GM23338 (cell line): ENCODE measurements around the gene PRKCH. TPM values are rescaled to one million over a fixed set of nuclear protein-coding genes. Genes with fewer than 3 reads are reported as not detected.

Source experiments
- ATAC-seq: fragments of 200-7000 bp; cut with Tn5 transposase; 3 replicates; pipeline ENCODE4 v1.9.1; 2020
- DNase-seq: peaks from one replicate; pipeline ENCODE4 v3.0.0-alpha.2; 2015; ENCODE audit warnings: low spot score
- H2AFZ ChIP-seq: fragments of 200-600 bp; sonication (generic); 2 replicates; pipeline ENCODE4 v1.8.0; 2016; ENCODE audit warnings: antibody characterized with exemption, mild to moderate bottlenecking, moderate library complexity
- H3F3A ChIP-seq: fragments of 200-600 bp; sonication (generic); replicated peaks from 2 replicates; pipeline ENCODE4 v1.8.0; 2017; ENCODE audit warnings: antibody characterized with exemption, mixed run types, low read depth
- H3K27ac ChIP-seq: fragments of 200-600 bp; sonication (generic); 2 replicates; pipeline ENCODE4 v1.6.1; 2016; ENCODE audit warnings: low read depth
- H3K27me3 ChIP-seq: fragments of 200-600 bp; sonication (generic); 2 replicates; pipeline ENCODE4 v1.8.0; 2016; ENCODE audit warnings: mild to moderate bottlenecking, mixed run types, moderate library complexity; ENCODE audit not compliant: insufficient read depth
- H3K36me3 ChIP-seq: fragments of 200-600 bp; sonication (generic); 2 replicates; pipeline ENCODE4 v1.8.0; 2016; ENCODE audit warnings: mild to moderate bottlenecking; ENCODE audit not compliant: insufficient read depth
- H3K4me1 ChIP-seq: fragments of 200-600 bp; sonication (generic); 2 replicates; pipeline ENCODE4 v1.8.0; 2016; ENCODE audit warnings: mild to moderate bottlenecking, moderate library complexity; ENCODE audit not compliant: insufficient read depth
- H3K4me2 ChIP-seq: fragments of 200-600 bp; sonication (generic); 2 replicates; pipeline ENCODE4 v1.7.1; 2017; ENCODE audit warnings: mixed run types
- H3K4me3 ChIP-seq: fragments of 200-600 bp; sonication (generic); 2 replicates; pipeline ENCODE4 v1.6.1; 2016; ENCODE audit warnings: mixed run types
- H3K79me2 ChIP-seq: fragments of 200-600 bp; sonication (generic); replicated peaks from 2 replicates; pipeline ENCODE4 v1.8.0; 2017; ENCODE audit warnings: mild to moderate bottlenecking; ENCODE audit not compliant: insufficient read depth
- H3K9me2 ChIP-seq: fragments of 200-600 bp; sonication (generic); 2 replicates; pipeline ENCODE4 v1.8.0; 2017; ENCODE audit not compliant: insufficient read depth
- H4K20me1 ChIP-seq: fragments of 200-600 bp; sonication (generic); replicated peaks from 2 replicates; pipeline ENCODE4 v1.8.0; 2017; ENCODE audit warnings: mild to moderate bottlenecking; ENCODE audit not compliant: insufficient read depth
- H3K27ac Mint-ChIP-seq: 2 replicates; pipeline ENCODE4 v1.8.0; 2020; ENCODE audit warnings: inconsistent platforms, mild to moderate bottlenecking, moderate library complexity, mixed read lengths
- H3K27me3 Mint-ChIP-seq: 3 replicates; pipeline ENCODE4 v1.8.0; 2022; ENCODE audit warnings: low read depth, mild to moderate bottlenecking, moderate library complexity, mixed read lengths, inconsistent platforms; ENCODE audit not compliant: insufficient read depth, poor library complexity
- H3K36me3 Mint-ChIP-seq: 3 replicates; pipeline ENCODE4 v1.8.0; 2021; ENCODE audit warnings: low read depth, mild to moderate bottlenecking, inconsistent platforms, moderate library complexity, mixed read lengths
- H3K4me1 Mint-ChIP-seq: 3 replicates; pipeline ENCODE4 v1.8.0; 2020; ENCODE audit warnings: mild to moderate bottlenecking, inconsistent platforms, mixed read lengths
- H3K4me3 Mint-ChIP-seq: 3 replicates; pipeline ENCODE4 v1.8.0; 2021; ENCODE audit warnings: moderate library complexity, mild to moderate bottlenecking, inconsistent platforms, mixed read lengths
- H3K9me3 Mint-ChIP-seq: 3 replicates; pipeline ENCODE4 v1.8.0; 2020; ENCODE audit warnings: moderate library complexity, mild to moderate bottlenecking, inconsistent platforms, mixed read lengths
- CREB1 ChIP-seq: fragments of 250-450 bp; sonication (Bioruptor Pico); IDR thresholded peaks from 2 replicates; pipeline ENCODE4 v1.5.0; 2020; ENCODE audit warnings: low read depth, mild to moderate bottlenecking, moderate library complexity
- EZH2phosphoT487 ChIP-seq: fragments of 200-600 bp; sonication (generic); IDR thresholded peaks from one replicate; pipeline ENCODE4 v1.8.1; 2018; ENCODE audit warnings: antibody characterized with exemption; ENCODE audit not compliant: unreplicated experiment
- NANOG ChIP-seq: IDR thresholded peaks from 2 replicates; pipeline ENCODE4 v1.6.1; 2016; ENCODE audit warnings: antibody characterized with exemption, borderline replicate concordance
- POLR2AphosphoS5 ChIP-seq: IDR thresholded peaks from 2 replicates; pipeline ENCODE4 v1.6.1; 2016; ENCODE audit warnings: antibody characterized with exemption, low read depth
- ZNF114 ChIP-seq: fragments of 250-450 bp; sonication (Bioruptor Pico); IDR thresholded peaks from 2 replicates; pipeline ENCODE4 v1.5.0; 2020; ENCODE audit warnings: mild to moderate bottlenecking, moderate library complexity
- ZNF331 ChIP-seq: fragments of 250-450 bp; sonication (Bioruptor Pico); IDR thresholded peaks from 2 replicates; pipeline ENCODE4 v1.5.0; 2020; ENCODE audit warnings: low read depth, mild to moderate bottlenecking, moderate library complexity
- polyA plus RNA-seq: library from polyadenylated mRNA; unstranded; fragments of >200 nt; fragmentation: Nextera tagmentation; extraction: Ambion mirVana; gene quantifications from 2 replicates; pipeline ENCODE4 v1.2.1, GENCODE V29; 2016
- total RNA-seq: library from RNA; depleted of rRNA; stranded (reverse); fragments of >200 nt; shearing (Covaris generic); gene quantifications from 2 replicates; pipeline ENCODE4 v1.2.3, GENCODE V29; 2014
- TF ChIP-seq, protein P1 (sequence below): IDR thresholded peaks from 2 replicates; pipeline ENCODE4 v1.6.1; 2016; ENCODE audit warnings: antibody characterized with exemption
- TF ChIP-seq, protein P2 (sequence below), 2 experiments: fragments of 200-600 bp in 1 of 2; sonication (generic) in 1 of 2; conservative IDR thresholded peaks; 2 replicates each; pipeline versions ENCODE4 v1.5.1 to v1.6.1; 2016 to 2017; ENCODE audit warnings: antibody characterized with exemption in 2 of 2, low read depth in 2 of 2, mild to moderate bottlenecking in 2 of 2, moderate library complexity in 1 of 2
- TF ChIP-seq, protein P3 (sequence below): IDR thresholded peaks from one replicate; pipeline ENCODE4 v1.6.1; 2018; ENCODE audit warnings: antibody characterized with exemption; ENCODE audit not compliant: unreplicated experiment

The PRKCH gene
- total and polyA plus RNA-seq, 2 experiments from 2014 or later, result 5.4 to 10.1 TPM

DNA sequence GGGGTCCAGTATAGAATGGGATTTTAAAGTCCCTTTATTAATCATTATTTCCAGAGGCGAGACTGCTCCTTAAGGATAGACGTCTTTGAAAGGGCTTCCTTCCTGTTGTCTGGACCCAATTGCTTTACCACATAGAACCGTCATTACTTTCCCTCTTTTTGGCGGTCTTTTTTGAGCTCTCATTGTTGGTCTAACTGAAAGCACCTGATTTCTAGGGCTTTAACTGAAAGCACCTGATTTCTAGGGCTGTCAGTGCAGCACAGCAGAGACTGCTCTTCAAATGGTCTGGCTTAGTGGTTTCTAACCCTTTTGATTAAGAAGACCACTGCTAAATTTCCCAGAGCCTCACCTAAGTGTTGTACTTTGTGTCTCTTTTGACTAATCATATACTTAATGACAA lies 95.8 kb downstream of the PRKCH start:
- H3K36me3 ChIP-seq, result no peaks in the 10 kb centered on the region
- peaks cover 3% of the 10 kb centered on the region for H3K27me3 Mint-ChIP-seq
- no peak overlapping the region for H3K27ac ChIP-seq
- no peak overlapping the region for H2AFZ ChIP-seq
- H3K9me2 ChIP-seq, result peaks cover 3% of the 10 kb centered on the region; the same call in 1 of the 2 replicates
- ATAC-seq (no peak), DNase-seq (no peak)
- no peaks in the 10 kb centered on the region for H3K36me3 Mint-ChIP-seq
- H3K27me3 ChIP-seq, result no peaks in the 10 kb centered on the region
- H3K4me1 Mint-ChIP-seq, result peaks cover 6% of the 10 kb centered on the region; the same call in 2 of the 3 replicates
- H3F3A ChIP-seq, result no peaks in the 10 kb centered on the region
- no peaks in the 10 kb centered on the region for H3K79me2 ChIP-seq
- no peaks in the 10 kb centered on the region for H3K9me3 Mint-ChIP-seq
- no peak overlapping the region for H3K4me3 ChIP-seq
- no peak overlapping the region for H3K27ac Mint-ChIP-seq
- no peak overlapping the region for H3K4me3 Mint-ChIP-seq
- H3K4me2 ChIP-seq, result no peak overlapping the region
- TF ChIP-seq POLR2AphosphoS5, result no peak
- no peak for TF ChIP-seq ZNF114
- TF ChIP-seq, protein P1, sequence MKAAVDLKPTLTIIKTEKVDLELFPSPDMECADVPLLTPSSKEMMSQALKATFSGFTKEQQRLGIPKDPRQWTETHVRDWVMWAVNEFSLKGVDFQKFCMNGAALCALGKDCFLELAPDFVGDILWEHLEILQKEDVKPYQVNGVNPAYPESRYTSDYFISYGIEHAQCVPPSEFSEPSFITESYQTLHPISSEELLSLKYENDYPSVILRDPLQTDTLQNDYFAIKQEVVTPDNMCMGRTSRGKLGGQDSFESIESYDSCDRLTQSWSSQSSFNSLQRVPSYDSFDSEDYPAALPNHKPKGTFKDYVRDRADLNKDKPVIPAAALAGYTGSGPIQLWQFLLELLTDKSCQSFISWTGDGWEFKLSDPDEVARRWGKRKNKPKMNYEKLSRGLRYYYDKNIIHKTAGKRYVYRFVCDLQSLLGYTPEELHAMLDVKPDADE, result no peak
- TF ChIP-seq, protein P2, sequence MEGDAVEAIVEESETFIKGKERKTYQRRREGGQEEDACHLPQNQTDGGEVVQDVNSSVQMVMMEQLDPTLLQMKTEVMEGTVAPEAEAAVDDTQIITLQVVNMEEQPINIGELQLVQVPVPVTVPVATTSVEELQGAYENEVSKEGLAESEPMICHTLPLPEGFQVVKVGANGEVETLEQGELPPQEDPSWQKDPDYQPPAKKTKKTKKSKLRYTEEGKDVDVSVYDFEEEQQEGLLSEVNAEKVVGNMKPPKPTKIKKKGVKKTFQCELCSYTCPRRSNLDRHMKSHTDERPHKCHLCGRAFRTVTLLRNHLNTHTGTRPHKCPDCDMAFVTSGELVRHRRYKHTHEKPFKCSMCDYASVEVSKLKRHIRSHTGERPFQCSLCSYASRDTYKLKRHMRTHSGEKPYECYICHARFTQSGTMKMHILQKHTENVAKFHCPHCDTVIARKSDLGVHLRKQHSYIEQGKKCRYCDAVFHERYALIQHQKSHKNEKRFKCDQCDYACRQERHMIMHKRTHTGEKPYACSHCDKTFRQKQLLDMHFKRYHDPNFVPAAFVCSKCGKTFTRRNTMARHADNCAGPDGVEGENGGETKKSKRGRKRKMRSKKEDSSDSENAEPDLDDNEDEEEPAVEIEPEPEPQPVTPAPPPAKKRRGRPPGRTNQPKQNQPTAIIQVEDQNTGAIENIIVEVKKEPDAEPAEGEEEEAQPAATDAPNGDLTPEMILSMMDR (conservative IDR thresholded peaks at IDR 0.05; ENCODE audit: low read depth in 2 of 2), result no peak
- no peaks in the 10 kb centered on the region for H3K4me1 ChIP-seq
- H4K20me1 ChIP-seq, result no peaks in the 10 kb centered on the region

DNA sequence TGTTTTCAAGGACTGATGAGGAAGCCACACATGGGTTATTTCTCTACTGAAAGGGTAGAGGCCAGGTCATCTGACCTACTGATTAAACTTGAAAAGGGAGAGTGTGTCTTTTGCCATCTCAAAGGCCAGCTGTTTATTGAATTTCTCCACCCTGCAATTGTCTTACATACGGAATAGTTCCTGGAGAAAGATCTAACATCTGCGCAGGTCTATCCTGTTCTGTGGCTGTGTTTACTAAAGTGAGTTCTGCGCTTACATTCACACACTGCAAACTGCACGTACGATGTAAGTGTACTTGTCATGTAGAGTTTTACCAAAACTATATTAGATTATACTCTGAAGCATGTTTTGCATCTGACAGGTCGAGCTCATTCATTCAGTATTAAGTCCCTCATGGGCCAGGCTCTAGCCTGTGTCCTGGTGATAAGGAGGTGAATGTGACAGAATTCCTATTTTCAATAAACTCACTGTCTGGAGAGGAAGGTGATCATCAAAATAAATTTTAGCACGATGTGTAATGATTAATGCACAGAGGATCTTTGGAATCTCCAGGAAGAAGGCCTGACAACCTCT lies 96.6 kb downstream of the PRKCH start:
- H3K4me2 ChIP-seq, result no peak overlapping the region
- H3K27ac ChIP-seq, result no peak overlapping the region
- H3K4me3 Mint-ChIP-seq, result no peak overlapping the region
- no peaks in the 10 kb centered on the region for H3K4me1 ChIP-seq
- peaks cover 3% of the 10 kb centered on the region for H3K27me3 Mint-ChIP-seq
- H3F3A ChIP-seq, result no peaks in the 10 kb centered on the region
- H3K9me3 Mint-ChIP-seq, result no peaks in the 10 kb centered on the region
- H4K20me1 ChIP-seq, result no peaks in the 10 kb centered on the region
- H3K4me3 ChIP-seq, result no peak overlapping the region
- H3K4me1 Mint-ChIP-seq, result peaks cover 6% of the 10 kb centered on the region; the same call in 2 of the 3 replicates
- no peaks in the 10 kb centered on the region for H3K27me3 ChIP-seq
- peaks cover 3% of the 10 kb centered on the region; the same call in 1 of the 2 replicates for H3K9me2 ChIP-seq
- H3K36me3 Mint-ChIP-seq, result no peaks in the 10 kb centered on the region
- H3K36me3 ChIP-seq, result no peaks in the 10 kb centered on the region
- no peak for DNase-seq
- no peaks in the 10 kb centered on the region for H3K79me2 ChIP-seq
- H3K27ac Mint-ChIP-seq, result no peak overlapping the region
- H2AFZ ChIP-seq, result no peak overlapping the region
- ATAC-seq, result no peak
- TF ChIP-seq POLR2AphosphoS5, result no peak
- no peak for TF ChIP-seq CREB1
- TF ChIP-seq NANOG, result no peak
- TF ChIP-seq EZH2phosphoT487, result no peak
- TF ChIP-seq, protein P3, sequence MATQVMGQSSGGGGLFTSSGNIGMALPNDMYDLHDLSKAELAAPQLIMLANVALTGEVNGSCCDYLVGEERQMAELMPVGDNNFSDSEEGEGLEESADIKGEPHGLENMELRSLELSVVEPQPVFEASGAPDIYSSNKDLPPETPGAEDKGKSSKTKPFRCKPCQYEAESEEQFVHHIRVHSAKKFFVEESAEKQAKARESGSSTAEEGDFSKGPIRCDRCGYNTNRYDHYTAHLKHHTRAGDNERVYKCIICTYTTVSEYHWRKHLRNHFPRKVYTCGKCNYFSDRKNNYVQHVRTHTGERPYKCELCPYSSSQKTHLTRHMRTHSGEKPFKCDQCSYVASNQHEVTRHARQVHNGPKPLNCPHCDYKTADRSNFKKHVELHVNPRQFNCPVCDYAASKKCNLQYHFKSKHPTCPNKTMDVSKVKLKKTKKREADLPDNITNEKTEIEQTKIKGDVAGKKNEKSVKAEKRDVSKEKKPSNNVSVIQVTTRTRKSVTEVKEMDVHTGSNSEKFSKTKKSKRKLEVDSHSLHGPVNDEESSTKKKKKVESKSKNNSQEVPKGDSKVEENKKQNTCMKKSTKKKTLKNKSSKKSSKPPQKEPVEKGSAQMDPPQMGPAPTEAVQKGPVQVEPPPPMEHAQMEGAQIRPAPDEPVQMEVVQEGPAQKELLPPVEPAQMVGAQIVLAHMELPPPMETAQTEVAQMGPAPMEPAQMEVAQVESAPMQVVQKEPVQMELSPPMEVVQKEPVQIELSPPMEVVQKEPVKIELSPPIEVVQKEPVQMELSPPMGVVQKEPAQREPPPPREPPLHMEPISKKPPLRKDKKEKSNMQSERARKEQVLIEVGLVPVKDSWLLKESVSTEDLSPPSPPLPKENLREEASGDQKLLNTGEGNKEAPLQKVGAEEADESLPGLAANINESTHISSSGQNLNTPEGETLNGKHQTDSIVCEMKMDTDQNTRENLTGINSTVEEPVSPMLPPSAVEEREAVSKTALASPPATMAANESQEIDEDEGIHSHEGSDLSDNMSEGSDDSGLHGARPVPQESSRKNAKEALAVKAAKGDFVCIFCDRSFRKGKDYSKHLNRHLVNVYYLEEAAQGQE, result no peak
- no peak for TF ChIP-seq ZNF331
- TF ChIP-seq ZNF114, result no peak
- TF ChIP-seq, protein P1, result no peak
